GM23248 (cell line): ENCODE data around the gene SURF4.

Source experiments
- EZH2 ChIP-seq: fragments of 200-600 bp; sonication (generic); IDR thresholded peaks from 2 replicates; pipeline ENCODE4 v1.6.1; 2018; ENCODE audit warnings: antibody characterized with exemption, mild to moderate bottlenecking; ENCODE audit not compliant: insufficient read depth, poor library complexity, severe bottlenecking
- EZH2phosphoT487 ChIP-seq: fragments of 200-600 bp; sonication (generic); IDR thresholded peaks from 2 replicates; pipeline ENCODE4 v1.6.1; 2018; ENCODE audit warnings: antibody characterized with exemption, moderate library complexity, mild to moderate bottlenecking, low read depth; ENCODE audit not compliant: insufficient read depth

DNA sequence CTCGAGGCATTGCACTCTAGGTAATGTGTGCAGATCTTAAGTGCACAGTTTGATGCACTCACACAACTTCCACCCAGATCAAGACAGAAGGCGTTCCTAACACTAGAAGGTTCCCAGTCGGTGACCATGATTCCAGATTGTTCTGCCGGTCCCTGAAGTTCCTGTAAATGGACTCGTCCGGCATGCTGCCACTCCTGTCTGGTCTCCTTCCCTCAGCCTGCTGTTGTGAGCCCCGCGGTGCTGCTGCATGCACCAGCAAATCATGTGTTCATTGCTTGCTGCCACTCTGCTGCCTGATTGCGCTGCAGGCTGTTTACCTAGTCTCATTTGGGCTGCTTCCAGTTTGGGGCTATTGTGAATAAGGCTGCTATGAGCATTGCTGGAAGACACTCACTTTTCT lies 11.8 kb upstream of the SURF4 start:
- TF ChIP-seq EZH2phosphoT487 (no peak), EZH2 (no peak)
